Loucy (cell line): ENCODE results near the gene POLR3A.

Experiments
- H2AFZ ChIP-seq: fragments of 200-600 bp; sonication (generic); 2 replicates; pipeline ENCODE4 v1.6.0; 2016; ENCODE audit warnings: antibody characterized with exemption, mild to moderate bottlenecking, low read length, moderate library complexity
- H3F3A ChIP-seq: fragments of 200-600 bp; 2 replicates; pipeline ENCODE4 v1.6.0; 2016; ENCODE audit warnings: antibody characterized with exemption, low read depth, mild to moderate bottlenecking
- H3K27me3 ChIP-seq: fragments of 200-600 bp; sonication (generic); 2 replicates; pipeline ENCODE4 v1.6.1; 2014; ENCODE audit warnings: low read length, mild to moderate bottlenecking; ENCODE audit not compliant: insufficient read depth, poor library complexity, severe bottlenecking
- H3K36me3 ChIP-seq: fragments of 200-600 bp; sonication (generic); 2 replicates; pipeline ENCODE4 v1.6.1; 2016; ENCODE audit warnings: low read length; ENCODE audit not compliant: insufficient read depth
- H3K4me1 ChIP-seq: fragments of 200-600 bp; sonication (generic); 2 replicates; pipeline ENCODE4 v1.5.1; 2014; ENCODE audit warnings: low read length, mild to moderate bottlenecking; ENCODE audit not compliant: insufficient read depth, poor library complexity, severe bottlenecking
- H3K4me2 ChIP-seq: fragments of 200-600 bp; sonication (generic); 2 replicates; pipeline ENCODE4 v1.6.0; 2014; ENCODE audit warnings: antibody characterized with exemption, low read length, low read depth, mild to moderate bottlenecking; ENCODE audit not compliant: poor library complexity, severe bottlenecking
- H3K4me3 ChIP-seq: fragments of 200-600 bp; sonication (generic); 2 replicates; pipeline ENCODE4 v1.5.1; 2014; ENCODE audit warnings: low read length, mild to moderate bottlenecking, mixed read lengths; ENCODE audit not compliant: poor library complexity, severe bottlenecking
- H3K79me2 ChIP-seq: fragments of 200-600 bp; sonication (generic); 2 replicates; pipeline ENCODE4 v1.6.1; 2014; ENCODE audit warnings: low read length; ENCODE audit not compliant: insufficient read depth
- H3K9ac ChIP-seq: fragments of 200-600 bp; sonication (generic); 2 replicates; pipeline ENCODE4 v1.6.0; 2014; ENCODE audit warnings: mild to moderate bottlenecking, low read depth, low read length, moderate library complexity; ENCODE audit not compliant: poor library complexity, severe bottlenecking
- H3K9me2 ChIP-seq: fragments of 200-600 bp; sonication (generic); replicated peaks from 2 replicates; pipeline ENCODE4 v1.6.1; 2016; ENCODE audit warnings: low read depth, low read length, mixed read lengths
- H3K9me3 ChIP-seq: fragments of 200-600 bp; sonication (generic); 2 replicates; pipeline ENCODE4 v1.6.1; 2014; ENCODE audit warnings: mild to moderate bottlenecking, antibody characterized with exemption, low read length, low read depth; ENCODE audit not compliant: insufficient read depth
- H4K20me1 ChIP-seq: fragments of 200-600 bp; sonication (generic); 2 replicates; pipeline ENCODE4 v1.6.0; 2014; ENCODE audit warnings: antibody characterized with exemption, low read length, mild to moderate bottlenecking; ENCODE audit not compliant: insufficient read depth, poor library complexity, severe bottlenecking
- CTCF ChIP-seq: fragments of 200-600 bp; sonication (generic); conservative IDR thresholded peaks from 2 replicates; pipeline ENCODE4 v1.5.1; 2014; ENCODE audit warnings: mild to moderate bottlenecking, antibody characterized with exemption, low read length
- EZH2phosphoT487 ChIP-seq: fragments of 200-600 bp; IDR thresholded peaks from 2 replicates; pipeline ENCODE4 v1.6.1; 2018; ENCODE audit warnings: antibody characterized with exemption, mild to moderate bottlenecking, moderate library complexity, borderline replicate concordance

Gene POLR3A

GRCh38 chr10:77961668-77962067 is 67.6 kb downstream of the POLR3A start:
- H3K4me3 ChIP-seq: no peak overlapping the region
- H3K4me1 ChIP-seq: no peaks in the 10 kb centered on the region
- no peak overlapping the region for H3K9ac ChIP-seq
- H3K4me2 ChIP-seq: no peak overlapping the region
- no peaks in the 10 kb centered on the region for H3K79me2 ChIP-seq
- no peaks in the 10 kb centered on the region for H3F3A ChIP-seq
- no peak overlapping the region for H2AFZ ChIP-seq
- TF ChIP-seq CTCF (no peak), EZH2phosphoT487 (no peak)
- H4K20me1 ChIP-seq: no peaks in the 10 kb centered on the region
- H3K27me3 ChIP-seq: no peaks in the 10 kb centered on the region
- no peaks in the 10 kb centered on the region; the same call in 1 of the 2 replicates for H3K9me3 ChIP-seq
- H3K9me2 ChIP-seq: no peaks in the 10 kb centered on the region
- no peaks in the 10 kb centered on the region for H3K36me3 ChIP-seq

- H4K20me1 ChIP-seq: no peaks in the 10 kb centered on the region
- no peak overlapping the region for H3K4me3 ChIP-seq
- no peak overlapping the region for H2AFZ ChIP-seq
- H3K9me2 ChIP-seq: no peaks in the 10 kb centered on the region
- H3F3A ChIP-seq: no peaks in the 10 kb centered on the region
- no peaks in the 10 kb centered on the region for H3K27me3 ChIP-seq
- H3K79me2 ChIP-seq: no peaks in the 10 kb centered on the region
- TF ChIP-seq CTCF: no peak
- no peak for TF ChIP-seq EZH2phosphoT487
- H3K4me2 ChIP-seq: no peak overlapping the region
- no peaks in the 10 kb centered on the region for H3K36me3 ChIP-seq
- no peaks in the 10 kb centered on the region; the same call in 1 of the 2 replicates for H3K9me3 ChIP-seq
- no peak overlapping the region for H3K9ac ChIP-seq
- H3K4me1 ChIP-seq: no peaks in the 10 kb centered on the region
Measured at GRCh38 chr10:77960829-77961329, 68.4 kb downstream of the POLR3A start.

GRCh38 chr10:77959887-77960455 is 69.3 kb downstream of the POLR3A start:
- Histone ChIP-seq H2AFZ (no peak overlapping the region), H3F3A (no peaks in the 10 kb centered on the region), H3K9ac (no peak overlapping the region), H3K4me1 (no peaks in the 10 kb centered on the region), H3K36me3 (no peaks in the 10 kb centered on the region), H3K4me2 (no peak overlapping the region), H3K4me3 (no peak overlapping the region), H3K9me2 (no peaks in the 10 kb centered on the region), H3K79me2 (no peaks in the 10 kb centered on the region), H4K20me1 (no peaks in the 10 kb centered on the region), H3K27me3 (no peaks in the 10 kb centered on the region), H3K9me3 (no peaks in the 10 kb centered on the region; the same call in 1 of the 2 replicates)
- TF ChIP-seq EZH2phosphoT487 (no peak), CTCF (no peak)
